KOPT-K1 (cell line): ENCODE results near the gene MRPL20.
"Not testable (repeated sequence)": the region's sequence is repeated elsewhere in the genome, so short reads cannot be mapped to it uniquely, and the experiment has no call there.

Source experiments
- H3K27ac ChIP-seq: fragments of 200-600 bp; sonication (generic); 2 replicates; pipeline ENCODE4 v1.5.1; 2016; ENCODE audit warnings: antibody characterized with exemption, mild to moderate bottlenecking, low read depth, low read length; ENCODE audit not compliant: poor library complexity, severe bottlenecking
- H3K36me3 ChIP-seq: fragments of 200-600 bp; sonication (generic); 2 replicates; pipeline ENCODE4 v1.5.1; 2017; ENCODE audit warnings: antibody characterized with exemption, mild to moderate bottlenecking, low read length, moderate library complexity; ENCODE audit not compliant: insufficient read depth
- H3K9me3 ChIP-seq: fragments of 200-600 bp; sonication (generic); 2 replicates; pipeline ENCODE4 v1.5.1; 2017; ENCODE audit warnings: antibody characterized with exemption, low read length, mild to moderate bottlenecking; ENCODE audit not compliant: insufficient read depth, poor library complexity, severe bottlenecking

MRPL20 gene

GRCh38 chr1:1422465-1423244, 15.6 kb upstream of the MRPL20 start:
- H3K9me3 ChIP-seq = no peaks in the 10 kb centered on the region
- no peaks in the 10 kb centered on the region for H3K36me3 ChIP-seq
- H3K27ac ChIP-seq = peak overlapping the region; percentile 29

GRCh38 chr1:1421907-1422464, 14.9 kb upstream of the MRPL20 start:
- no peaks in the 10 kb centered on the region for H3K9me3 ChIP-seq
- no peaks in the 10 kb centered on the region for H3K36me3 ChIP-seq
- no peak overlapping the region for H3K27ac ChIP-seq

- no peak within 1 kb of the TSS for H3K27ac ChIP-seq
- H3K9me3 ChIP-seq = no peaks in the 10 kb centered on the region
- no peaks in the 10 kb centered on the region for H3K36me3 ChIP-seq
Measured at GRCh38 chr1:1421147-1421906, 14.2 kb upstream of the MRPL20 start, which contains the start of gene ANKRD65. Gene ANKRD65 (minus strand): TSS chr1:1421276. CDS start chr1:1421005, 271 bp downstream.

- H3K36me3 ChIP-seq = no peaks in the 10 kb centered on the region
- H3K9me3 ChIP-seq = no peaks in the 10 kb centered on the region
- no peak overlapping the region for H3K27ac ChIP-seq
Measured at GRCh38 chr1:1420654-1421141, 13.6 kb upstream of the MRPL20 start.

- Histone ChIP-seq H3K27ac (no peak overlapping the region), H3K36me3 (no peaks in the 10 kb centered on the region), H3K9me3 (no peaks in the 10 kb centered on the region)
Measured at GRCh38 chr1:1419813-1420653, 12.9 kb upstream of the MRPL20 start.

GRCh38 chr1:1419363-1419812, 12.3 kb upstream of the MRPL20 start:
- no peak overlapping the region for H3K27ac ChIP-seq
- no peaks in the 10 kb centered on the region for H3K36me3 ChIP-seq
- no peaks in the 10 kb centered on the region for H3K9me3 ChIP-seq

- no peaks in the 10 kb centered on the region for H3K9me3 ChIP-seq
- H3K27ac ChIP-seq = no peak overlapping the region
- H3K36me3 ChIP-seq = no peaks in the 10 kb centered on the region
Measured at GRCh38 chr1:1418464-1419362, 11.6 kb upstream of the MRPL20 start.

GRCh38 chr1:1417825-1418463, 10.9 kb upstream of the MRPL20 start:
- not testable (repeated sequence) for H3K36me3 ChIP-seq, H3K27ac ChIP-seq, H3K9me3 ChIP-seq

- H3K36me3 ChIP-seq, H3K27ac ChIP-seq, H3K9me3 ChIP-seq: not testable (repeated sequence)
Measured at GRCh38 chr1:1417396-1417795, 10.3 kb upstream of the MRPL20 start.

- no peak overlapping the region for H3K27ac ChIP-seq
- H3K36me3 ChIP-seq = no peaks in the 10 kb centered on the region
- H3K9me3 ChIP-seq = peaks cover 13% of the 10 kb centered on the region
Measured at GRCh38 chr1:1415751-1416150, 8.7 kb upstream of the MRPL20 start.

- not testable (repeated sequence) for H3K27ac ChIP-seq
- H3K9me3 ChIP-seq = peaks cover 13% of the 10 kb centered on the region
Measured at GRCh38 chr1:1412311-1412902, 5.3 kb upstream of the MRPL20 start.

GRCh38 chr1:1411626-1412025, 4.5 kb upstream of the MRPL20 start:
- H3K27ac ChIP-seq = no peak overlapping the region
- H3K36me3 ChIP-seq = peaks cover 13% of the 10 kb centered on the region
- H3K9me3 ChIP-seq = peaks cover 13% of the 10 kb centered on the region

More at GRCh38 chr1:1412311-1412902, 5.3 kb upstream of the MRPL20 start:
- peaks cover 13% of the 10 kb centered on the region for H3K36me3 ChIP-seq

- peaks cover 13% of the 10 kb centered on the region for H3K9me3 ChIP-seq
- peaks cover 23% of the 10 kb centered on the region for H3K36me3 ChIP-seq
- not testable (repeated sequence) for H3K27ac ChIP-seq
Measured at GRCh38 chr1:1410238-1410637, 3.1 kb upstream of the MRPL20 start.
